GM18909 (cell line): Measurements from ENCODE around the gene ZDHHC19.
A peak's percentile ranks its signal among the peaks of the same experiment; 100 is the strongest.
"Not testable (repeated sequence)": the region's sequence is repeated elsewhere in the genome, so short reads cannot be mapped to it uniquely, and the experiment has no call there.

Source experiments
- ATAC-seq: cut with Tn5 transposase; IDR thresholded peaks from one replicate; pipeline ENCODE4 v1.9.1; 2021; ENCODE audit warnings: mild to moderate bottlenecking; ENCODE audit not compliant: unreplicated experiment, poor library complexity

The ZDHHC19 gene, protein sequence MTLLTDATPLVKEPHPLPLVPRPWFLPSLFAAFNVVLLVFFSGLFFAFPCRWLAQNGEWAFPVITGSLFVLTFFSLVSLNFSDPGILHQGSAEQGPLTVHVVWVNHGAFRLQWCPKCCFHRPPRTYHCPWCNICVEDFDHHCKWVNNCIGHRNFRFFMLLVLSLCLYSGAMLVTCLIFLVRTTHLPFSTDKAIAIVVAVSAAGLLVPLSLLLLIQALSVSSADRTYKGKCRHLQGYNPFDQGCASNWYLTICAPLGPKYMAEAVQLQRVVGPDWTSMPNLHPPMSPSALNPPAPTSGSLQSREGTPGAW

DNA sequence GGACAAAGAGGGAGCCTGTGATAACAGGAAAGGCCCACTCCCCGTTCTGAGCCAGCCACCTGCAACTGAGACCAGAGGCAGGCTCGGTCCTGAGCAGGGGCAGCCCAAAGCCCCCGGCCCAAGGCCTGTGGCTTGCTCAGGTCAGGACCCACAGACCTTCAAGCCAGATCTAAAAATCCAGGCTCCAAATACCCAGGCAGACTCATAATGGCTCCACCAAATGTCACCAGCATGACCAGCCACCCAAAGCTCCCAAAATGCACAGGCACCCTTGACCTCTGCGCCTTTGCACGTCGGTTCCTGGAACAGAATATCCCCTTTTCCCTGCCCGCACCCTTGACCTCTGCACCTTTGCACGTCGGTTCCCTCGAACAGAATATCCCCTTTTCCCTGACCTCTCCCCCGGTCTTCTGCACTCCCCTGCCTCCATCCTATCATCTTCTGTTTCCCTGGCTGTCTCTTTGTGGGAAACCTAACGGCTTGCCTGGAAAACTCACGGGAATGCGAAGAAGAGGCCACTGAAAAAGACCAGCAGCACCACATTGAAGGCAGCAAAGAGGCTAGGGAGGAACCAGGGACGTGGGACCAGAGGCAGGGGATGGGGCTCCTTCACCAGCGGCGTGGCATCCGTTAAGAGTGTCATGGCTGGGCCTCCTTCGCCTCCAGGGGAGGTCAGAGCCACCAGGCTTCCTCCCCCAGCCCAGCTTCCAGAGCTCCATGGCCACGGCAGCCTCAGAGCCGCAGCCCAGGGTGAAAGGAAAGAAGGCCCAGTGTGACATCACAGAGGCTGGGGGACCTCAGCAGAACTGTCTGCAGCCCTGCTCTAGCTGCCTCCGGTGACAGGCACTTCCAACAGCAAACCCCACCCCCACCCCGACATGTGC is at the start of gene ZDHHC19:
Gene ZDHHC19, minus strand, starts transcription at position 728 of the 884 bp plus-strand sequence. Its CDS starts 85 bp downstream, at position 643.
- ATAC-seq = no peak

DNA sequence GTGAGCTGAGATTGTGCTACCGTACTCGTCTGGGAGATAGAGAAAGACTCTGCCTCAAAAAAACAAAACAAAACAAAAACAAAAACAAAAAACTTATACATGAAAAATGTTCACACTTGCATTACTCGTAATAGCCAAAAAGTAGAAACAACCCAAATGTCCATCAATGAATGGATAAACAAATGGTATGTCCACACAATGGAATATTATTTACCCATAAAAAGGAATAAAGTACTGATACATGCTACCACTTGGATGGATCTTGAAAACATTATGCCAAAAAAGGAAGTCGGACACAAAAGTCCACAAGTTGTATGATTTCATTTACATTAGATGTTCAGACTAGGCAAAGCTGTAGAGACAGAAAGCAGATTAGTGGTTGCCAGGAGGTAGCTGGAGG is 49.6 kb upstream of the ZDHHC19 start:
- no peak for ATAC-seq

DNA sequence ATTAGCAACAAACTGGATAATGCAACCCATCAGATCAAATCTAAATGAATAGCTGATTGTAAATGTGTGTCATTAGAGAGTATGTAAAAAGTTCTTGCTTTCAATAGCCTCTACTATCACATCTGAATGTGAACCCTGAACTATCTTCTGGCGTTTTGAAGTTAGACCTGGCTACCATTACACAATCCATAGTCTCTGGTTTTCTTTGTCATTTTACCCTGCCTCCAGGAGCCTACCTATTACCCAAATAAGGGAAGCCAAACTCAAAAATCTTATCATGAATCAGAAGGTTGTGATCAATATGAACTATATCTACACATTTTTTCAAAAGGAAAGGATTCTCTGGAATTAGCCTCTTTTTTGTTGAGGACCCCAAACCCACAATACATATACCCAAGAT is 44.6 kb upstream of the ZDHHC19 start:
- no peak for ATAC-seq

DNA sequence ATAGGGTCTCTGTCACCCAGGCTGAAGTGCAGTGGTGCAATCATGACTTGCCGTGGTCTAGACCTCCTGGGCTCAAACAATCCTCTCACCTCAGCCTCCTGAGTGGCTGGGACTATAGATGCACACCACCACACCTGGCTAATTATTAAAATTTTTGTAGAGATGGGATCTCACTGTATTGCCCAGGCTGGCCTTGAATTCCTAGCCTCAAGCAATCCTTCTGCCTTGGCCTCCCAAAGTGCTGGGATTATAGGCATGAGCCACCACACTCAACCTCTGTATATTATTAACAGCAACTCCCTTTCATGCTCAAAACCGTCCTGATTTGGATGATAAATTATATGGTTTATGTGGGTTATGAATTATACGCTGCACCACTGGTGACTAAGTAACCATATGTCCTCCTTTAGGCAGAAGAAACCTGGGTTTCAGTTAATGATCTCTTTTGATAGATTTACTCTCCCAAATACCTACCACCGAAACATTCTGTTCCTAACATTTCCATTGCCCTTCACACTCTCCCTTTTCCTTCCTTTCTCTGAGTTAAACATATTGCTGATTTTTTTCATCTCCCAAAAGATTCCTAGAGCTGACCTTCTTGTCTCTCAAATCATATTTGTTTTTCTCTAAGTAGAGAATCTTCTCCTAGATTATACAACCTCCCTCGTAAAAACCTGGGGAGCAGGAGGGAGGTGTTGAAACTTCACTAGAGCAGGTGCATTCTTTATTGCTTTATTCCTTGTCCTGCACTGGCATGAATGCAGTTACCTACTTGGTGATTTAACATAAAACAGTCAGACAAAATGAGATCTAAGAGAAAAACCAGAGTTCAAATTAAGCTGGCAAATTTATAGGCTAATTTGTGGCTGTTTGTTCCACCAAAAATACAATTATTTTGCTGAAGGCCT is 43.4 kb upstream of the ZDHHC19 start:
- no peak for ATAC-seq

DNA sequence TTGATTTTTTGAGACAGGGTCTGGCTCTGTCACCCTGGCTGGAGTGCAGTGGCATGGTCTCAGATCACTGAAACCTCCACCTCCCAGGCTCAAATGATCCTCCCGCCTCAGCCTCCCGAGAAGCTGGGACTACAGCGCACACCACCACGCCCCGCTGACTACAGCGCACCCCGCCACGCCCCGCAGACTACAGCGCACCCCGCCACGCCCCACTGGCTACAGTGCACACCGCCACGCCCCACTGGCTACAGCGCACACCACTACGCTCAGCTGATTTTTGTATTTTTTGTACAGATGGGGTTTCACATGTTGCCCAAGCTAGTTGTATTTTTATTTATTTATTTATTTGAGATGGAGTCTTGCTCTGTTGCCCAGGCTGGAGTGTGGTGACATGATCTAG is 40.7 kb upstream of the ZDHHC19 start:
- ATAC-seq = no peak

DNA sequence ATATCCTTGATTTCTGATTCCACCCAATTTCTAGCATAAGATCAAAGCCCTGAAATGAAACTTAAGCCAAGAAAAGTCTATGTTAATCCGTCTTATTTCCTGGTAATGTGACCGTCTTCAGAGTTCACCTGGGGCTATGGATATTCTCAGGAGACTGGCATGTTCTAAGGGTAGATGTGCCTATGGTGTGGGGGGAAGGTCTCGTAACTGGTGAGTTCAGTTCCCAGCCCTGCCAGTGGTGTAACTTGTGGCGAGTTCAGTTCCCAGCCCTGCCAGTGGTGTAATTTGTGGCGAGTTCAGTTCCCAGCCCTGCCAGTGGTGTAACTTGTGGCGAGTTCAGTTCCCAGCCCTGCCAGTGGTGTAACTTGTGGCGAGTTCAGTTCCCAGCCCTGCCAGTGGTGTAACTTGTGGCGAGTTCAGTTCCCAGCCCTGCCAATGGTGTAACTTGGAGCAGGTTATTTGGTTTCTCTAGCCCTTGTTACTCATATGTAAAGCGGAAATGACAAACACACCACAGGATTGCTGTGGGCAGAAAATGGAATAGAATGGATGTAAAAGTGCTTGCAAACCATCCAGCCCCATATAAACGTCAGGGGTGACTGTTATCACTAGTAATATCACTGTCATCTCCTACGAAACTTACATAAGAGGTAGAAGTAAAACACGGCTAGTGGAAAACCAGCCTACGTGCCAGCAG is 35.6 kb upstream of the ZDHHC19 start:
- no peak for ATAC-seq

DNA sequence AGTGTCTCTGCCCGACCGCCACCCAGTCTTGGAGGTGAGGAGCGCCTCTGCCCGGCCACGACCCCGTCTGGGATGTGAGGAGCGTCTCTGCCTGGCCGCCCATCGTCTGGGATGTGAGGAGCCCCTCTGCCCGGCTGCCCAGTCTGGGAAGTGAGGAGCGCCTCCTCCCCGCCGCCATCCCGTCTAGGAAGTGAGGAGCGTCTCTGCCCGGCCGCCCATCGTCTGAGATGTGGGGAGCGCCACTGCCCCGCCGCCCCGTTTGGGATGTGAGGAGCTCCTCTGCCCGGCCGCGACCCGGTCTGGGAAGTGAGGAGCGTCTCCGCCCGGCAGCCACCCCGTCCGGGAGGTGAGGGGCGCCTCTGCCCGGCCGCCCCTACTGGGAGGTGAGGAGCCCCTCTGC is 33.0 kb upstream of the ZDHHC19 start:
- ATAC-seq = not testable (repeated sequence)

DNA sequence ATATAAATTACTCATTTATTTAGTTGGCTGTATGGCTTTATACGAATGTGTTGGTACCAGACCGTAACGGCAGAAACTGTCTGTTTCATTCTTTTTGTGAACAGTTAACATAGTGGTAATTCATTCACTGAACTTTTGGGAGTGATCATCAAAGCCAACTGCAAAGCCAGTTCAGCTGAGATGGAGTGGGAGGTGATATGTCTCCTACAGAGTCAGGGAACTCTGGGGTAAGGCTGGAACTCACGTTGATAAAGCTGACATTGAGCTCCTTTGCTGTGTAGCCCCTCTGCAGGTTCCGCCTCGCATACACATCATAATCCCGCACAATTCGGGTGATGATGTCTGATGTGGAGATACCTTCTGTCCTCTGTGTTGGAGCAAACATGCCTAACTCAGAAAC is 30.5 kb upstream of the ZDHHC19 start:
- no peak for ATAC-seq

DNA sequence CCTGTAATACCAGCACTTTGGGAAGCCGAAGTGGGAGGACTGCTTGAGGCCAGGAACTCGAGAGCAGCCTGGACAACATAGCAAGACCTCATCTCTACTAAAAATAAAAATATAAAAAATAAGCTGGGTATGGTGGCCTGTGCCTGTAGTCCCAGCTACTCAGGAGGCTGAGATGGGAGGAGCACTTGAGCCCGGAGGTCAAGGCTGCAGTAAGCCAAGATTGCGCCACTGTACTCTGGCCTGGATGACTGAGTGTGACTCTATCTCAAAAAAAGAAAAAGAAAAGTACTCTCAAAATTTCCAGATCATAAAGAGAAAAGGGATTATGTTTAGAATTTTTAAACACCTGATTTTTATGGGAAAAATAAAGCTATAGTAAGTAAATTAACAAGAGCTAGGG is 29.2 kb upstream of the ZDHHC19 start:
- no peak for ATAC-seq

DNA sequence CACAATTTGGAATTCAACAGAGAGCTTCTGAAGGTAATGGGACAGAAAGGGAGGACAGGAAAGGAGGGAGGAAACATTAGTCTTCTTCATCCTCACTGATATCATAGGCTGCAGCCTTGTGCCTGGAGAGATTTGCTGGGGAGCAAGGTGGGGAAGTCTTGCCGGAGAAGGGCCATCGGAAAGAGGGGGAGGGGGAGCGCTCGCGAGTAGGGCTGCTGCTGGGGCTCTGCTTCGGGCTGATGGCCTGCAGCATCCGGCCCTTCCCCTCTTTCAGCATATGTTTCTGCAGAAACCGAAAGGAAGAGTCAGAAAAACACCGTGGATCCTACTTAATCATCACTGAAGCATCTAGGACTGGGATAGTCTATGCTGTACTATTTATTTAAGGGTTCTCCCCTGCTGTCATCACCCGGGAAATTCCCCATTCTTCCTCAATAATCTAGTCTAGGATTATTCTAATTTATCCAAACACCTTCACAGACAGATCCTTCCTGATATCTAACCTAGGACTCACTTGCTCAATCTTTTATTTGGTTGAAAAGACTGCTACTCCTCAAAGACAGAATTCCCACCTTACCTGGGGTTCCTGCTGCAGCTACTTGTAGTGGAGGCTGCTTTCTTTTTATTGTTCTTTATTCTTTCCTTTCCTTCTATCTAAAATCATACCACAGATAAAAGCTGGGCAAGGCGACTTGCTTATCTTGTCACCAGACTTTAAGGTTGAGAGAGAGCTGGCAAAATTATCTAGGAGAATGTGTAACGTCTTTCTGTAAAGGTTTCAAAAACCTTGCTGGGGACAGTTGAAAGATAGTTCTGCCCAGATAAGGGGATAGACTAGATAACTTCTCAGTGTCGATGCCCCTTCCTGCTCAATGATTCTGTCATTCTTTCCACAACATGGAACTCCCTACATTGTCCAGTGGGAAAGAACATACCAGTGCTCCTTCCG is 27.7 kb upstream of the ZDHHC19 start:
- no peak for ATAC-seq

DNA sequence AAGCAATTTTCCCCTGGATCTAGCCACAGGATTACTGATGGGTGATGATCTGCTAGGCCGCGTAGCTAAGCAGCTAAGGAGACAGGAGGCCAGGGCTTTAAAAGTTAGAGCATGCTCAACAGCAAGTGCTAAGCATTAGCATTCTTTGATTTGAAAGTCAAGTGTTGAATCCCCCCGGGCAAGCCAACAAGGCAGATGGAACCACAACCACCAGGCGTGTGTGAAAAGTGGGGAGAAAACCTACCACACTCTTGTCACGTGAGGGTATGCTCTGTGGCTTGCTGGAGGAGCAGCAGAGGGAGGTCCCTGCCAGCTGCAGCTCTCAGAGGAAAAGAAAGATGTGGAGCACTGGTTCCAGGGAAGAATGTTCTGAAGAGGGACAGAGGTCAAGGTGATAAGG is 26.0 kb upstream of the ZDHHC19 start:
- ATAC-seq = no peak

DNA sequence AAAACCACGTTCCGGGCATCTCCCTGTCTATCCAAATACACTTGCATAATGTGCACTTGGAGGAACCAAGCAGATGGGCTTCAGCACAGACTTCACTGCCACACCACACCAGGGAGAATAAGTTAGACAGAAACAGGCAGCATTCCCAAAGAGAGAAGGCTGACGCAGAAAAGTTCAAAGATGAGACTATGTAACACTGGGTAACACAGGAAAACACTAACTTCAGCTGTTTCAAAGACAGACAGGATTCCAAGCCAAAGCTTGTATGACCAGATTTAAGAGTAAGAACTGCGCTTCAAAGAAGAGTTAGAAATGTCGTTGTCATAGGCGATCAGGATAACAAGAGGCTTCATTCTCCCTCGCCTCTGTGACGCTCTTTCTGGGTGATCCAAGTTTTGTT is 25.0 kb upstream of the ZDHHC19 start:
- no peak for ATAC-seq

DNA sequence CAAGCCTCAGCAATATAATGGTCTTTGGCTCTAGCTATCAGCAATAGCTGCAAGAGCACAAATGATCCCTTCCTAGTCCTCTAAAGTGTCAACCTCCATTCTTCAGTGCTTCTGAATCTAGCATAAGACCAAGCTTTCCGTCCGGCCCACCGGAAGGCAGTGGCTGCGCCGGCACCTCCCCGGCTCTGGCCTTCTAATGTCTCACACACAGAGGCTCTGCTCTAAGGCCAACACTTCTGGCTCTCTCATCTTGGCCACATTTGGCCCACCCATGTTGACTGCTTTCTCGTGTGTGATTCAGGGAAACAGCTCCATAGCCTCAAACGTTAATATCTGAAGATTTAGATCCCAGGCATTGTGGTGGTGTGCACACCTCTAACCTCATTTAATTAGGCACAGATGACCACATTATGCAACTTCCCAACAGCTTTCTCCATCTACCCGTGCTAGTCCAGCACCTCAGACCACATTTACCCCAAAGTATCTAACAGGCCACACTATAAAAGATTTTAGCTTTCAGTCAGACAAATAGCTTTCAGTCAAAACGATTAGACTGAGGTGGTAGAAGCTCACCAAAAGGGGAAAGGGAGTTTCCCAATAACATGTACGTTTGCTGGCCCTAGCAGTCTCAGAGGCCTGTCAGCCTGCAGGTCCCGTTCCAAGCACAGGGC is 24.4 kb upstream of the ZDHHC19 start:
- no peak for ATAC-seq

DNA sequence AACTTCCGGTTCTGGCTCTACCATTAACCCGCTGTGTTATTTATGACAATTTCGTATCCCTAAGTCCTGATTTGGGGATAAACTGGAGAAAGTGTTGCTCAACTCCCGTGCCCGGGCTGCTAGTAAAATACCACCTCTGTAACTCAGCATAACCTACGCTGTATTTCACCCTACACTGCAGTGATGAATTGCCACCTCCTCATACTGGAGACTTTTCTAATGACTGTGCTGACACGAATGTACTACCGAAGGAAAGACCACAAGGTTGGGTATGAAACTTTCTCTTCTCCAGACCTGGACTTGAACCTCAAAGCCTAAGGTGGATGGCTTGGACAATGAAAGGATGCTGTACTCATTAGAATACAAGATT is 21.7 kb upstream of the ZDHHC19 start:
- no peak for ATAC-seq

DNA sequence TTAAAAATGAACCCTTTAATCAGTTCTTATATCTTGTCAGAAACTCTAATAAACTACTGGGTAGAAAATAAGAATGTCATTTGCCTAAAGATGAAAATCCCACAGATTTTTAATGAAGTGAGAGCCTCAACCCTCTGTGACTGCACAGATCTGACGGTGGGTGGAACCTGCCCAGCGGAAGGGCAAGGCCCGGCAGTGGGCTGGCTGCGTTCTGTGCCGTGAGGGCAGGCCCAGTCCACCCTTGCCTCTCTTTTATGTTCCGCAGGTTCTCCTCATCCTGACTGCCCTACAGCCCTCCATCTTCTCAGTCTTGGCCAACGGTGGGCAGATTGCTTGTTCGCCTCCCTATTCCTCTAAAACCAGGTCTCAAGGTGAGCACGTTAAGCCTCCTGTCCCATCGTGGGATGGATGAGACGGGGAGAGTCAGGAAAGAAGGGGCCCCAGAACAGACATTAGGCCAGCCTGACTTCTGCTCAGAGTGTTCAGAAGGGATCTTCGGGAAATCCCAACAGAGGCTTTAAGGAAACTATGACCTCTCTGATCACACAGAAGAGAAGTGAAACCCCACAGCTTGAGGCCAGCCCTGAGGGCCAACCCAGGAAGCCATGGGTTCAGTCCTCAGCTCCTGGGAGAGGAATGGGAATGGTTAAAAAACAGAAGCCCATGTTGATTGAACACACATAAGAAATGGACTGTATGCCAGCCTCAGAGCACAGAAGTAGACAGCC is 21.1 kb upstream of the ZDHHC19 start:
- peak; percentile 48 for ATAC-seq

DNA sequence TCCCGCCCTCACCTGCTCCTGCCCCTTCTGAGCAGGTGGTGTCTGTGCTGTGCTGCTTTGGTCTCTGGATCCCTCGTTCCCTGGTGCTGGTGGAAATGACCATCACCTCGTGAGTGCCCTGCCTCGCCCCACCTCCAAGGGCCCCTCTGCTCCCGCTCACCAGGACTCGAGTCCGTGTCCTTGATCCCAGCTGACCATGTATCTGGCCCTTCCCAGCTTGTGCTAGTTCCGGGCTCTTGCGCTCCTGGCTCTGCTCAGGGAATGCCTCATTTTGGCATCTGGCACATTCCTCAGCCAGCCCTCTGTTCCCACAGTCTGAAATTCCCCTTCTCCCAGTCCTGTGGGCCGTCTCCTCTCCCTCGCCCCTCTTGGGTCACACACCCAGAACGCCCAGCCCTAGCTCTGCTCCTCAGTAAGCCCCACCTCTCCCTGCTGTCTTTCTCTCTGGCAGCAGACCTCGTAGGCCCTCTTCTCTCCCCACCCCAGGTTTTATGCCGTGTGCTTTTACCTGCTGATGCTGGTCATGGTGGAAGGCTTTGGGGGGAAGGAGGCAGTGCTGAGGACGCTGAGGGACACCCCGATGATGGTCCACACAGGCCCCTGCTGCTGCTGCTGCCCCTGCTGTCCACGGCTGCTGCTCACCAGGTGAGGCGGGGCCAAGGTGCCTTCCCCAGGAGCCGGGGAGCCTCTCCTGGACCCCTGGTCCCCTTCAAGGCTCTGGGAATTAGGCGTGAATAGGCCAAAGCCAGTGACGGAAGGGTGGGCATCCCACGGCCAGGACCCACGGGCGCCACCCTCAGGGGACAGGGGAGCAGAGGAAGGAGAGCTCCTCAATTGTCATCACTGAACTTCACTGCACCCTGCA is 16.7 kb upstream of the ZDHHC19 start:
- no peak for ATAC-seq

DNA sequence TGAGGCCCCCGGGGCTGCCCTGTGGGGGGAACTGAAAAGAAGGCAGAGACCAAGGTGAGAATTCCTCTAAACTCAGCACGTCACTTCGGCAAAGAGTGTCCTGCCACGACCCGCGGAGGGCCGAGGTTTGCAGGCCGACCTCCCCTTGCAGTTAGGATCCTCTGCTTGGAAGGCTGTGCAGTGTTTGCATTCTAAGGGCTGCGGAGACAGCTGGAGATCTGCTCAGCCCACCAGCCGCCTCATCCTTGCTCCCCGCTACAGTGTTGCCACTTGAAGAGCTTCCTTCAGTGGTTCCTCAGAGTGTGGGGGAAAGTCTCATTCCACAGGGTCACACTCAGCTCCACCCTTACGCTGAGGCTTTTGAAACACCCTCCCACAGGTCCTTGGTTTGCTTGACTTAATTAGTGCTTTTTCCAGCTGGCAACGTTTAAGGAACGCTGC is 15.9 kb upstream of the ZDHHC19 start:
- no peak for ATAC-seq
